NCI-H345 treated with DMSO at 0.1 percent for 48 hours (cell line): Measurements from ENCODE around the gene GOLT1A.

Experiments
- DNase-seq: peaks from one replicate; lab custom pipeline; 2025; ENCODE audit not compliant: unreplicated experiment; lab: John Stamatoyannopoulos, UW

Gene GOLT1A

DNA sequence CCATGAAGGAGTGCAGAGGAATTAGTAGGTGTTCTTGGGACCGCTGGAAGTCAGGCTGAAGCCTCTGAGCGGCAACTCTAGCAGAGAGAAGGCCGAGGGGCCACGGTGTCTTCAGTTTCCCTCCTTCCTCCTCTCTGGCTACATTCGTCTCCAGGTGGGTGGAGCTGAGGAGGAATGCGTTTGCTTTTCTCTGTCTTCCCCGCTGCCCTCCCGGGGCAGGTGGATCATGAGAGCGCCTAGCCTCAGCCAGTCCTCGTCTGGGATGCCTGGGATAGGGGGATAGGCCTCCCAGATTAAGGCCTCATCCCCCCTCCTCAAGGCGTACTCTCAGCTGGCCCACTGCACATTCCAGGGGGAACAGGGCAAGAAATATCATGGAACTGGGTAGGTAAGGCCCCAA, 7.5 kb upstream of the GOLT1A start:
- no peak for DNase-seq

DNA sequence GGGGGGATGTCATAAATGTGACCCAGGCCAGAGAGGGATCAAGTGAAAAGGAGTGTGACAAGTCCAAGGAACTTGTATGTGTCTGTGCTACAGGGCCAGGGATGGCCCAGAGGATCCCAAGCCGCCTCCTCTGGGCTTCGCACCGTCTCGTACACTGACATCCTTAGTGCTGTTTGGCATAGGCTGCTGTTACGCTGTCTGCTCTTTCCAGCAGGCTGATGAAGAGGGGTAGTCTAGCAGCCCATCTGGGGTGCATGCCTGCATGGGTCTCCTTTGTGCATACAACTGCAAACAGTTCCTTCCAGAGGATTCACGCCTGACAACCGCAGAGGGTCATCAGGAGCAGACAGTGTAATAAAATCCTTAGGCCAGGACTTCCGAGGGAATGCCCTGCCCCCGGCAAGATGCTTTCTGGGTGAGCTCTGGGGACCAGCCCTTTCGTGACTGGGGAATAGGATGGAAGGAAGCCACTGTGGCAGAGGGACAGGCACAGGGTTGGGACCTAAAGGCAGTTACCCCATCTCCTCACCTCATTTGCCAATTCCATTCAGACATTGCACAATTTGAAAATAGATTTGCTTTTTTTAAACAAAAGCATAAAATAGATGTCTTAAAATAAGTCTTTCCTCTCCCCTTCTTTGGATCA, 6.3 kb upstream of the GOLT1A start:
- no peak for DNase-seq

DNA sequence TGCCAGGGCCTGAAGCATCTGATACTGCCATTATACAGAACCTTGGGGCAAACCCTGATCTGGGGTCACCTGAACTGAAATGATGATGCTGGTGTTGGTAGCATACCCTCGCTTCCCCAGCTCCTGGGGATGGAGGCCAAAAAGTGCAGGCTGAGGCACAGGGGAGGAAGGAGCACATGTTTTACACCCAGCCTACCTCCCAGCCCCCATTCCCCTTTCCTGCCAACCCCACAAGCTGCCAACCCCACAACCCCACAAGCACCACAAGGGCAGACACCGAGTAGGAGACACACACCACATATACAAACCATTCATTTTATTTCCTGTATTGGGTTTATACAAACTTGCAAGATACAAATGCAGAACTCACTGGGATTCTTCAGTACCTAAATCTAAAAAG, 4.8 kb upstream of the GOLT1A start:
- DNase-seq: no peak

DNA sequence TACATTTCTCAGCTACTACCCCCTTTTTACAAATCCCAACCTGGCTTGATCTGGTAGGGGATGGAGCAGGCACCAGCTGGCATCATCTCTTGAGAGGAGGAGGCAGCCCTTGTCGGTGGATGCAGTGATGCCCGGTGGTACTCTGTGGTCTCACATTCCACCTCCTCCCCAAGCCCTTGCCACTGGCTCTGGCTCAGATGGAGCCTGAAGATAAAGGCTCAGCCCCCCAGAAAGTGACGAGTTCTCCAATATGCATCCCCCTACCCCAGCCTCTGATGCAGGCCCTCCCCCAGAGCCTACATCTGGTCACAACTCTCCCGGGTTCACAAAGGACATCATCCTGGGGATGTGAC, 3.8 kb upstream of the GOLT1A start:
- DNase-seq: no peak

DNA sequence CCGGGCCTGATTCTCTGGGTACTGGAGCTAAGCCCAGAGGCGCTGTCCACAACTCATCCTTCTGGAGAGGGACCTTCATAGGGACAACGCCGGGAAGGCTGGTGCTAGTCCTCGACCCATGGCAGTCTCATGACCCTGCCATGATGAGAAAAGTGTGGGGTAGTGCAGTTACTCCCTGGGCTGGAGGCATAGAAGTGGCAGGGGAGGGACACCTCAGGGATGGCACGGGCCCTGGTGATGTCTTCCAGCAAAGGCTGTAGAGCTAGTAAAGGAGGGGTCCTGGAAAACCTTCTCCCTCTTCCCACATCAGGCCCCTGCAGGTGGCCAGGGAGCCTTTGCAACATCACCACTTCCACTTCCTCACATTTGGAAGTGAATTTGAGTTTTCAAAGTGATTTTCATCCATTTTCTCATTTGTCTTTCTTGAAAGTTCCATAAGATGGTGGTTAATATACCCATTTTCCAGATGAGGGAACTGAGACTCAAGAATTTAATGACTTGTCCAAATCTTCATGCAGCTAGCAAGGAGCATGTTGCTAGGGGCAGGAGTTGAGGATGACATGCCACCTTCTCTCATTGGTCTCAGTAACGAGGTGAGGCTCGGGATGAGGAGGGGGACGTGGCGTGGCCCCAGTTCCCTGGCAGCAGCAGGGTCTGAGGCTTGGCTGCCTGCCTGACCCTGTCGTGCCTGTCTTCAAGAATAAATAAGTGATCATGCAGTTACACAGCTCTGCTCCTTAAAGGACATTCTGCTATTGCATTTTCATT, 3.3 kb upstream of the GOLT1A start:
- DNase-seq: no peak

DNA sequence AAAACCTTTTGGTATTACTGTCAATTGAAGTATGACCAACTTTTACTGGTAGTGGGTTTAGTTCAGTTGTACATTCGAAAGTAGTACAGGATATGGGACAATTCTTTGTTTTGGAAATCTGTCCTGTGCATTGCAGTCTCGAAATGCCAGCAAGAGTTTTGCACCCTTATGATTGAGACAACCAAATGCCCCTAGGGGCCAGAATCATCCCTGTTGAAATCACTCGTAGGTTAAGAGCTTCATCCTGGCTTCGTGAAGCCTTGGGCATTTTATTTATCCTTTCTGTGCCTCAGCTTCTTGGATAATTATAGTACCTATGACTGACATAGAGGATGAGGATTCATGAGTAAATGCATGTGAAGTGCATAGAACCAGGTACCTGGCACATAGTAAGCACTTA, 2.4 kb upstream of the GOLT1A start:
- DNase-seq: no peak

DNA sequence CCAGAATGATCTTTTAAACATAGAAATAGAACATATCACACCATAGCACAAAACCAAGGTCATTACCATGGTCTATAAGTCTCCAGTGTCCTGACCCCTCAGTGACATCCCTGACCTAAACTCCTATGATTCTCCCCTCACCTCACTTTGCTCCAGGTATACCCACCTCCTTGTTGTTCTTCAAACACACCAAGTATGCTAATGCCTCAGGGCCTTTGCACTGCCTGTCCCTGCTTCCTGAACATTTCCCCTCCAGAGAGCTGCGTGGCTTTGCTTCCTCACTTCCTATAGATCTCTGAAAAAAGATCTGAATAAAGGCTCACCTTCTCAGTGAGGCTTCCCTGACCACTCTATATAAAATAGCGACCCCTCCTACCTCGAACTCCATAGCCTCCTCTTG, 1.1 kb downstream of the GOLT1A start:
- no peak for DNase-seq

DNA sequence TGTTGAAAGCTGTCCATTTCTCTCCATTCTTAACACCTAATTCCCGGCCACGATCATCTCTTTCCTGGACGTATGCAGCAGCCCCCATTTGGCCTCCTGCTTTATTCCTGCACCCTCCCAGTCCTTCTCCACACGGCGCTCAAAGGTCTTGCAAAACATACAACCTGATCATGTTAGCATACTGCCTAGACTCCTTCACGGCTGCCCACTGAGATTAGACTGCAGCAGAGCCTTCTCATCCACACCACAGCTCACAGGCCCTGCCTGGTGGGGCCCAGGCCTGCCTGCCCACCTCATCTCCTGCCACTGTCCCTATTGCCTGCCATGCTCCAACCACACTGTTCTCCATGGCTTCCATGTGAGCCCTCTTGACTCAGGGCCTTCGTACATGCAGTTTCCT, 2.7 kb downstream of the GOLT1A start:
- no peak for DNase-seq

DNA sequence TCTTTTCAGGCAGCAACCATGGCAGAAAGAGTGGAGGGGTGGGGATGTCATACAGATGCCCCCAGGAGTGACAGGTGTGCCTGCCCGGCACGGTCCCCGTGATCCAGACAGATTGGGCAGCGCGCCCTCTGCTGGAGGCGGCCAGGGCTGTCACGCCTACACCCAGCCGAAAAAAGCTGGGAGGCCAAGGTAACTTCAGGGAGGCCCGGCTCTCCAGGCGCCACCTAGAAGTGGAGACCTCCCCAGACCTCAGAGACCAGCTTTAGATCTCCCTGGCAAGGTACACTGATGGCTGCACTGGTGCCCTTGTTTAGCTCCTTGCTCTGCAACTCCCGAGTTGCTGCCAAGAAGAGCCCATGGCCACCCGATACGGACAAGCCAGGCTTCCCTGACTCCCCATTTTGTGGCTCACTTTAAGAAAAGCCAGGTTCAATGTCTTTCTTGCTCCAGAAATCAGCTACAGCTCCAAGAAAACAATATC, 6.6 kb downstream of the GOLT1A start:
- peak; percentile 40 for DNase-seq

DNA sequence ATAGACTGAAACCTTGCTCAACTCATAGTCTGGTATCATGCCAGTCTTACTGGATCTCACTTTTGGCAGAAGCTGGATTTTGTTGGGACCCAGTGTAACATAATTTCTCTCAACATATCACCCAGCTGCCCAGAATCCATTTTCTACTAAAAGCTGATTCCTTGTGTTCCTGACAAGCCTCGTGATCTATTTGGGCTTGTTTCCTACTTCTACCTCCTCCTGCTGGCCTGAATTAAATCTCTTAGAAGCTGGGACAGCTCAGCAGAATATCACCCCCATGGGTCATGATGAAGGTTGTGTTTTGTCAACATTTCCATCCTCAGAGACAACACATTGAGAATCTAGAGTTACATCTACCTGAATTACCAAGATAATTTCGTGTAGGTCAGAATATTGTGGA, 7.7 kb downstream of the GOLT1A start:
- DNase-seq: no peak

DNA sequence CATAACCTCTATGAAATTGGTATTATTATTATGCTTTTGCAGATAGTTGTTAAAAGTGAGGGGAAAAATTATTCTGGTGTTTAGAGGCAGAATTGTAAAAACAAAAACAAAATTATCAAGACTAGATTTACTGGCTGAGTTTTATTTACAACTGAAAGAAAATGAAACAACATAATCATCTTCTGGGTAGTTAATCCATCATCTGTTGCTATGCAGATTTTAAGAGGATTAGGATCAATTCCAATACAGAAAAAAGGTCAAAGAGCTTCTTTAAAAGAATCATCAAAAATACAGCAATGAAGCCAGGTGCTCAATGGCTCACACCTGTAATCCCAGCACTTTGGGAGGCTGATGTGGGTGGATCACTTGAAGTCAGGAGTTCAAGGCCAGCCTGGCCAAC, 8.3 kb downstream of the GOLT1A start:
- DNase-seq: no peak

DNA sequence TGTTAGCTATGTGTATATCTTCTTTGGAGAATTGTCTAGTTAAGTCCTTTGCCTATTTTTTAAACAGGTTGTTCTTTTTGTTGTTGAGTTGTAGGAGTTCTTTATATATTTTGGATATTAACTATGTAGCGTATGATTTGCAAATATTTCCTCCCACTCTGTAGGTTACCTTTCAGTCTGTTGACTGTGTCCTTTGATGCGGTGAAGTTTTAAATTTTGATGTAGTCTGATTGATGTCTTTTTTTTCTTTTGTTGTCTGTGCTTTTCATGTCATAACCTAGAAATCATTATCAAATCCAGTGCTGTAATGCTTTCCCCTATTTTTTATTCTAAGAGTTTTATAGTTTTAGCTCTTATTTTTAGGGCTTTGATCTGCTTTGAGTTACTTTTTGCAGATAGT, 8.8 kb downstream of the GOLT1A start:
- no peak for DNase-seq

DNA sequence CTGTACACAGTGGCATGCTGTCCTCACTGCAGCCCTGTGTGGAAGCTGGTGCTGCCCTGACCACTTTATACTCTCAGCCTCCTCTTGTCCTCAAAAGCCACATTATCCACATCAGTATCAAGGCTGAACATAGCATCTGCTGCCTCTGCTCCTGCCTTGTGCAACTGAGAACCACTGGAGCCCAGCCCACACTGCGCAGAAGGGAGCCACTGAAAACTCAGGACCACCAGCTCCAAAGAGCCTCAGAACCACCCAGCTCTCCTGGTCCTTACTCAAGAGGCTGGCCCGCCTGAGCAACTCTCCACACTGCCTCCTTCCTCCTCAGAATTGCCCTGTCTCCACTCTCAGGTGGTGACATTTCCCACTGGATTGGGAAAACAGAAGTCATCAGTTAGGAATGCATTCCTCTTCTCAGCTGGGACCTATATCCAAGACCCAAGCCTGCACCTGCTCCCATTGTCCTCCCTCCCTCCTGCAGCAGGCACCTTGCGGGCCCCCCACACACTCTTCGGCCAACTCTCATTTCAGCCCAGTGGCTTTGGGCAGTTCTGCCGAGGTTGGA, 10.5 kb downstream of the GOLT1A start:
- DNase-seq: no peak

DNA sequence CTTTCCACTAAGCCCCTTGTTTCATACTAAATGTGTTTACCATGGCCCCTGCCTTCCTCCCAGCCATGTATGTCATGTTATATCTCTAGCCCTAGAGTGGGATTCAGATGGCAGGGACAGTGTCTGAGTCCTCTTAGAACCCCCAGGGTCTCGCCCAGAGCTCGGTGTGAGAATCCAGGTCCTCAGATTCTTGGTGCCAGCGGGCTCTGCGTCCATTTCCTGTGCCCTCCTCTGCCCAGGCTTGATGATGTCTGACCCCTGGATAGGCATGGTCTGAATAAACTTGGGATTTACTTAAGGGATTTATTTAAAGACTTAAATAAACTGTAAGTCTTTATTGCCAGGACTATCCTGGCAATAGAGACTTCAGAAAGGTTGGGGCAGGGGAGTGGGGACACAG, 11.3 kb downstream of the GOLT1A start:
- DNase-seq: no peak

DNA sequence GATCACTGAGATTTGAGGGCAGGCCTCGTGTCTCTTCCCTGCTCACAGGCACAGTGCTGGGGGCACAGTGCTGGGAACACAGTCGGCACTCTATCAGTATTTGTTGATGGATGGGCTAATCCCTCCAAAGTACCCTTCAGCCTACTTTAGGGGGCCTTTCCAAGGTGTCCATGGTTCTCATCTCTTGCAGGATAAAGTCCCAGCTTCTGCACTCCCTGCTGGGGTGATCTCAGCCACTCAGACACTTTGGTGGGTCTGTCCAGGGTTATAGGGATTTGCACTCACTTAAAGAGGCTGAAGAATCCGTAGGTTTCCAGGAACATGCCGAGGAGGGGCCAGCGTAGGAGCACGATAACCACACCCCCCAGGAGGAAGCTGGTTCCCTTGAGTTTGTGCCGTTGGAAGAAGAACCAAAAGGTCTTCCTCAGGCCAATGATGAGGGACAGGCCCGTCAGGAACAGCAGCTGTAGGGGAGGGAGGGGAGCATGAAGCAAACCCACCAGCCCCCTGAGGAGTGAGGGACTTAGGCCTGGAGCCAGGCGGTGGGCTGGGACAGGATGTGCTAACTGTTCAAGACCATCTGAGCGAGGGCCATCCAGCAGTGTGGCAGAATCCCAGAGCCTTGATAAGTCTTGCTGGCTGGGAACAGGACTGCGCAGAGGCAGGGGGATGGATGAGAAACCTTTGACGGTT, 12.3 kb downstream of the GOLT1A start:
- no peak for DNase-seq

DNA sequence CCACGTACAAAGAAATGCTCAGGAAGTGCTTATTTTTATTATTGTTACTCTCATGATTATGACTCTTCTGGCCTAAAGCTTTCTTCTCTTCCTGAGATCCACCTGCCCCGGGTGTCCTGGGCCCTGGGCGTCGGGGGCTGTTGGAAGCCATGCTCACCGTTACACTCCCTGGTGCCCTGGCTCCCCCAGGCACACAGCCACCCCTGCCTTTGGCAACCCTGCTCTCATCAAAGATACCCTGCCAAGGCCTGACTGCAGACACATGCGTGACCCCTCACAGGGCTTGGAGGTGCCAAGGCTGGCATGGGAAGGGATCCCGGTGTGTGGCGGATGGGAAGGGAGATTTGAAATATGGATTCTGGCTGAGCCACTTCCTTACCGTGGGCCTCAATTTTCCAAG, 14.2 kb downstream of the GOLT1A start:
- no peak for DNase-seq

DNA sequence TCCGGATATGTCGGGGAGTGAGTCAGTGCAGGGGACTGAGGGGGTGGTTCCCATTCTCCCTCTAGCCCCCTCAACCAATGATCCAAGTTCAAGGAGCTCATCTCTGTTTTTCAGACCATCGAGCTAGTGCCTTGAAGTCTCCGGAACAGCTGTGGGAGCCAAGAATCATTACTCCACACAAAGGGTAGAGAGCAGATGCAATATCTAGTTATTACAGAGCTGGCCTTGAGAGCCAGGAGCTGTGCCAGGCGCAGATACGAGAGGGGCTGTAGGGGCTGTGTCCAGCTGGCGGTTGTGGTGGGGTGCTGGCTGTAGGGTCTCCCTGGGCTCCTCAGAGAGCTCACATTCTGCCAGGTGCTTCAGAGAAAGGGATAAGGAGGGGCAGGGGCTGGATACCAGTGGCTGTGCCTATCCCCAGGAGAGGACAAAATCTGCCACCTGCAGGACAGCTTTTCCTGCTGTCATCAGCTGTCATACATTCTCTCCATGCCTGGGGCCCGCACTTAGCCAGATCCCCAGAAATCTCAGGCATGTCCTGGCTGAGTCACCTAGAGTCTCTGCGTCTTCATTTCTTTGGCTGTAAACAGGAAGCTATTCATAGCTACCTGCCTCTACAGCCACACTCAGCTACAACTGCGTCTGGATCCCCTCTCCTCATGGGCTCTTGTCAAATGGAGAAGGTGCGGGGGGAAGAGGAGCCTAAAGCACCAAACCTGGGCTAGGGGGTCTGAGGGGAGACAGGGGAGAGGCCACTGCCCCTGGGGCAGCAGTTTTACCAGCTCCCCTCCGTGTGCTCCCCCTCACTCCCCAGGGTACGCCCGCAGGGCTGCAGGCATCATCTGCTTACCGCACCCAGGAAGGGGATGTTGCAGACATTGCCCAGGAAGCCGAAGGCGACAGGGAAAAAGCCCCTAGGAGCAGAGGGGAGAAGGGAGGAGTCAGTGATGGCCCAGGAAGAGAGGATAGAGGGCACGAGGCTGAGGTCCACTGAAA, 15.1 kb downstream of the GOLT1A start:
- no peak for DNase-seq

DNA sequence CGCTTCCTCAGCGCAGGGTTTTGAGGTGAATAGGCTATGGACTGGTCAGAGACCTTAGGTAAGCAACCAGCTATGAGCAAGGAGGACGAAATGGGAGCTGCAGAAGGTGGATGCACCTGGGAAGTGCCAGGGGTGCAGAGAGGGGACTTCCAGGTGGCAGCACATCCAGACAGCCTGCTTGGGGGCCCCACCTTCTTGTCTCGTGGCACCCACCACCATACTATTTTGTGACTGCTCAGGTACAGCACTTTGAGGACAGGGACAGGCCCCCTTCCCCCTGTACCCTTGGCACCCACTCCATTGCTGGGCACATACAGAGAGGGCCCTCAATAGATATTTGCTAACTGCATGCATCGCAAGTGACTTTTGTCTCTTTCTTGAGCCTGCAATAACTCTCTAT, 16.7 kb downstream of the GOLT1A start:
- no peak for DNase-seq

DNA sequence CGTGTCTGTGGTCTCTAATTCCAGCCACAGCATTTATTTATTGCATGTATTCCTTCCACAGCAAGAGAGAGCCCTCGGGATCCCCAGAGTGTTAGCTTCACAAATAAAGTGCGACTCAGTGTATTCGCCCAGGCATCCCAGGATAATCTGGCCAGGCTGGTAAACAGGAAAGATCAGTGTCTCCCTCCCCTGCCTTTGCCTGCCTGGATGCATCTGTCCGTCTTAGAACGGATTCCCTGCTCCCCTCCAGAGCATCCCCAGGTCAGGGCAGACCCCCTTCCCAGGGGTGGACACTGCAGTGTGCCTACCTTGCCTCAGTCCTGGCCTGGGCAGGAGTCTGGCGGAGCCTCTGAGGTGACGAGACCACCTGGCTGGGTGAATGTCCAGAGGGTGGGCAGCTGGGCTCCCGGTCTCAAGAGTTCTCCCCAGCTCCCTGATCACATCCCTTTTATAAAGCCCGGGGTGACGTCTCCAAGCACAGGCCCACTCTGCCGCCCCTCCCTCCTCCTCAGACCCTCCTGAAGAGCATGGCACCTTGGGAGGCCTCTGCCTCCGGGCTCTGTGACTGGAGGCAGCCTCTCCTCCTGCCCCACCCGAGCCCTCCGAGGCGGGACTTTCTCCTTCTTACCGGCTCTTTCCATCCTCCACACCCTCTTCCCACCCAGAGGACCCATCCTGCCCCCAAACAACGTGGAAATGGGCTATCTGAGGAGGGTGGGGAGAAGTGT, 17.6 kb downstream of the GOLT1A start, which contains the start of gene KISS1:
Gene KISS1 (minus strand): TSS at position 424 of the 728 bp plus-strand sequence. CDS start 3,615 bp downstream, outside the sequence.
- no peak for DNase-seq

DNA sequence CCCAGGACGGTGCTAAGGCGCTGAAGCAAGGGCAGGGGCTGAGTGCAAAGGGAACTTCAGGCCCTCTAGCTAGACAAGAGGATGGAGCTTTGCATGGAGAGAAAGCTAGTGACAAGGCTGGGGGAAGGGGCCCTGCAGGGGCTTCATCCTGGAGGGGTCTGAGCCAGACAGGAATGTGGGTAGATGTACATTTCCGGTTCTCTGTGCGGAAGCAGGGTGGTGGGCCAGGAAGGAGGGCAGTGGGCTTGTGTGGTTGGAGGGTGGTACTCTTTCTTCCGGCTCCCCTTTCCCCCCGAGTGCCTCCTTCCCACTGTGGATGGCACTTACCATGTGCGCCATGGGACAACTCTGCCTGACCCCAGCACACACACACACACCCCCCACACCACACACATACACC, 19.0 kb downstream of the GOLT1A start:
- no peak for DNase-seq
